AG04450 (cell line): ENCODE results near the gene GPR176. TPM values are rescaled to one million over a fixed set of nuclear protein-coding genes. Genes with fewer than 3 reads are reported as not detected.

Experiments
- CTCF ChIA-PET: fragments of 300-600, 350-600 bp; formaldehyde crosslinking; extraction: SDS; loops from one replicate; lab custom pipeline; 2022; ENCODE audit warnings: antibody characterized with exemption, inconsistent platforms; lab: Charles Lee
- POLR2A ChIA-PET: fragments of 350-600 bp; formaldehyde crosslinking; extraction: SDS; loops from one replicate; lab custom pipeline; 2021; ENCODE audit warnings: antibody characterized with exemption, inconsistent platforms; lab: Yijun Ruan, JAX
- DNase-seq: peaks from one replicate; pipeline ENCODE4 v3.0.0-alpha.2; 2011; ENCODE audit warnings: low read depth, low spot score
- H3K27ac ChIP-seq: one replicate; pipeline ENCODE4 v1.5.1; 2012; ENCODE audit warnings: low read depth, low read length, control low read depth
- H3K27me3 ChIP-seq: one replicate; pipeline ENCODE4 v1.6.0; 2012; ENCODE audit warnings: low read length; ENCODE audit not compliant: control insufficient read depth, insufficient read depth
- H3K4me3 ChIP-seq: 2 replicates; pipeline ENCODE4 v1.5.1; 2011; ENCODE audit warnings: mild to moderate bottlenecking, low read depth, low read length, control low read depth
- H3K9me3 ChIP-seq: 2 replicates; pipeline ENCODE4 v1.5.1; 2012; ENCODE audit warnings: low read length; ENCODE audit not compliant: control insufficient read depth, insufficient read depth
- CTCF ChIP-seq: IDR thresholded peaks from 2 replicates; pipeline ENCODE4 v1.5.1; 2011; ENCODE audit warnings: low read depth, low read length, control low read depth, inconsistent platforms
- polyA plus RNA-seq: library from polyadenylated mRNA; depleted of rRNA; stranded (reverse); fragments of >200 nt; gene quantifications from 2 replicates; pipeline ENCODE4 v1.2.3, GENCODE V29; 2011

GPR176 gene
- polyA plus RNA-seq, 1 experiment = 83.9 TPM

GRCh38 chr15:39892418-39892817 is 27.6 kb downstream of the GPR176 start:
- no peaks in the 10 kb centered on the region for H3K27me3 ChIP-seq
- POLR2A ChIA-PET = no interaction called here
- H3K4me3 ChIP-seq = no peak overlapping the region
- no peak for TF ChIP-seq CTCF
- H3K9me3 ChIP-seq = no peaks in the 10 kb centered on the region; the same call in 1 of the 2 replicates
- no peak for DNase-seq
- H3K27ac ChIP-seq = no peak overlapping the region
- CTCF ChIA-PET = no interaction called here

GRCh38 chr15:39890621-39891020 is 29.4 kb downstream of the GPR176 start:
- ChIA-PET CTCF (no interaction called here), POLR2A (interaction anchor here (1.4 kb wide), 1 partner anchor 43 kb away, joined by 7 read pairs; the partner anchor contains the start of gene EIF2AK4)
- no peak overlapping the region for H3K4me3 ChIP-seq
- no peak for TF ChIP-seq CTCF
- H3K9me3 ChIP-seq = no peaks in the 10 kb centered on the region; the same call in 1 of the 2 replicates
- no peak for DNase-seq
- H3K27ac ChIP-seq = no peak overlapping the region
- no peaks in the 10 kb centered on the region for H3K27me3 ChIP-seq

- Histone ChIP-seq H3K9me3 (no peaks in the 10 kb centered on the region), H3K4me3 (no peak overlapping the region), H3K27me3 (no peaks in the 10 kb centered on the region), H3K27ac (no peak overlapping the region)
- ChIA-PET CTCF (no interaction called here), POLR2A (interaction anchor here (1.4 kb wide), 1 partner anchor 44 kb away, joined by 7 read pairs; the partner anchor contains the start of gene EIF2AK4)
- DNase-seq = no peak
- no peak for TF ChIP-seq CTCF
Measured at GRCh38 chr15:39889601-39890000, 30.5 kb downstream of the GPR176 start.

GRCh38 chr15:39888809-39889208 is 31.3 kb downstream of the GPR176 start:
- ChIA-PET POLR2A (no interaction called here), CTCF (interaction anchor here (1.3 to 2.0 kb wide), 5 partner anchors 8 to 157 kb away, joined by 3 to 8 read pairs (median 6); no protein-coding TSS in a partner anchor)
- Histone ChIP-seq H3K9me3 (no peaks in the 10 kb centered on the region), H3K27ac (no peak overlapping the region), H3K4me3 (no peak overlapping the region), H3K27me3 (no peaks in the 10 kb centered on the region)
- TF ChIP-seq CTCF = no peak
- DNase-seq = no peak

GRCh38 chr15:39888243-39888642 is 31.8 kb downstream of the GPR176 start:
- Histone ChIP-seq H3K27ac (no peak overlapping the region), H3K4me3 (no peak overlapping the region), H3K9me3 (no peaks in the 10 kb centered on the region), H3K27me3 (no peaks in the 10 kb centered on the region)
- no peak for DNase-seq
- CTCF ChIA-PET = interaction anchor here (1.0 to 2.0 kb wide), 8 partner anchors 9 to 157 kb away, joined by 3 to 8 read pairs (median 6); no protein-coding TSS in a partner anchor
- POLR2A ChIA-PET = interaction anchor here (1.0 kb wide), 1 partner anchor 46 kb away, joined by 4 read pairs; no protein-coding TSS in a partner anchor
- TF ChIP-seq CTCF = no peak
